Stimulated activated CD4-positive, alpha-beta T cell treated with anti-CD3 and anti-CD28 coated beads, TNF-alpha, amount 100 ng/mL, for 48 hours (primary cell): ENCODE results near the gene CHCHD6.

Experiments
- DNase-seq, 3 donors: peaks; one replicate each; pipeline ENCODE4 v3.0.0-alpha.2; 2020; ENCODE audit warnings: low read depth in 3 of 3

The CHCHD6 gene

DNA sequence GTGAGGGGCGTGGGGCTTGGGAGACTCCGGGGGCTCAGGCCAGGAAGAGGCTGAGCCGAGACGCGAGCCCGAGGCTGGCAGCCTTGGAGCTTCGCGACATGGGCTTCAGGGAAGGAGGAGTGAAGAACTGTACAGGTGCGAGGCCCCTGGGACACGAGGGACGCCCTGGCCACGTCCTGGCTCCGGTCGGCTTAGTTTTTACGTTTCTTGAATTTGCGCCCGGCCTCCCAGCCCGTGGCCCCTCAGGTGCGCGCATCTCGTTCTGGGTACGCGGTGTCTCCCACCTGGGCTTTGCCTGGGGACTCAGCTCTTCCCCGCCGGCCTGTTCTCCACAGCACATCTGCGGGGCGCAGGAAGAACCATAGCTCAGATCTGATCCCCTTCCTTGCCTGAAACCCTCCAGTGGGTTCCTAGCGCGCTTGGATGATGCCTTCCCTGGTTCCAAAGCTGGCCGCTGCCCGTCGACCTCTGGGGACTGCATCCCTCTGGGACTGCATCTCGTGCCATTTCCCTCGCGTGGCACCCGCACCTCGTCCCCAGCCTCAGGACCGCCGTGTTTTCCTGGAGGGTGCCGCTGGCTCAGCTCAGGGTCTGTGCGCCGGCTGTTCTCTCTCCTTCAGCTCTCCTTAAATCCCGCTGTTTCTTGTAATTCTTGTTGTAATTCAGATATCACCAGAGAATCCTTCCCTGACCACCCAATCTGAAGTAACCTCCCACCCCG is 614 bp downstream of the CHCHD6 start:
- DNase-seq = no peak

DNA sequence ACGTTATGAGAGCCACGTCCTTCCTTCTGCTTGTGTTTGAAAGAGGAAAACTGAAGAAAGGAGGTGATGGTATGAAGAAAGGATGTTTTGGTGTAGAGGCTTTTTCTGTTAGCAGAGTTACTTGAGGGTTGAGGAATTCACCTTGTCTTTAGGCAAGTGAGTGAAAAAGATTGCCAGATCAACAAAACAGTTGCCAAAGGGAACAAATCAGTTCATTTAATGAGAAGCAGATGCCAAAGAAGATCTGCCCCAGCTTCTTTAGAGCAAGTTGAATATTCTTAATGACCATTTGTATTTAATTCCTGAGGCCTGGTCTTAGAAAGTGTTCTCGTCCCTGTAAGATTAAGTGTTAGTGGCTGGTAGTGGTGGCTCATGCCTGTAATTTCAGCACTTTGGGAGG is 2.6 kb downstream of the CHCHD6 start:
- DNase-seq = no peak

GRCh38 chr3:126711121-126711760 is 7.2 kb downstream of the CHCHD6 start:
- no peak for DNase-seq

DNA sequence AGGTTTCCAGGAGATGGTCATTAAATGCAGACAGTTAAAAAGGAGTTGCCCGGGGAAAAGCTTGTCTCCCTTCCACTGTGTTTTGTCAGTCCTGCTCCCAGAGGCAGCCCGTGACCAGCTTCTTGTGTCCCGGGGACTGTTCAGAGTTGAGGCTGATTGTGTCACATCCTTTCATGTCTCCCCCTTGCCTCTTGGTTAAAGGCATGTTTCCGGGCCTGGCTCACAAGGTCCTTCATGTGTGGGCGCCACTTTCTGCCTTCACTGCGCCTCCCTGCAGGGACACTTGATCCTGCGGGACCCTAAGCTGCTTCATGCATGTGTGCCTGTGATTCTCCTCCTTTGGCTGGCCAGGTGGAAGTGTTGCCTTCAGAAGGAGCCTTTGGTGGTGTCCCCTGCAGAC is 9.2 kb downstream of the CHCHD6 start:
- no peak for DNase-seq

GRCh38 chr3:126714276-126714900 is 10.3 kb downstream of the CHCHD6 start:
- no peak for DNase-seq

- no peak for DNase-seq
Measured at GRCh38 chr3:126714921-126715320, 10.9 kb downstream of the CHCHD6 start.

- no peak for DNase-seq
Measured at GRCh38 chr3:126715432-126715831, 11.4 kb downstream of the CHCHD6 start.

DNA sequence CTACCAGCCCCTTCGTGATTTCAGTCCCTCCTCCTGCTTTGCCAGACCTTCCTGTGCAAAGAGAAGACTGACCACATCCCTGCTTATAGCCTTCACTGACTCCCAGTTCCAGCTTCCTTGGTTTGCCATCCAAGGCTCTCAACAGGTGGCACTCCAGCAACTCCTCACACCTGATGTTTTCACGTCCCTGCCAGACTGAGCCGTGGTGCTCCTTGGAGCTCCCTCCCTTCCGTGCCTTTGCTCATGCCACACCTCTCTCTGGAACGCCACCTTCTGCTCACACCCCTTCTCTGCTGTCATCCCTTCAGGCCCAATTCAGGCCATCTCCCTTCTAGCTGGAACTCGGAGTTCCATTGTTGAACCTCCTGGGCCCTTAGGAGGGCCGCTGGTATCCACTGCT is 12.0 kb downstream of the CHCHD6 start:
- no peak for DNase-seq

DNA sequence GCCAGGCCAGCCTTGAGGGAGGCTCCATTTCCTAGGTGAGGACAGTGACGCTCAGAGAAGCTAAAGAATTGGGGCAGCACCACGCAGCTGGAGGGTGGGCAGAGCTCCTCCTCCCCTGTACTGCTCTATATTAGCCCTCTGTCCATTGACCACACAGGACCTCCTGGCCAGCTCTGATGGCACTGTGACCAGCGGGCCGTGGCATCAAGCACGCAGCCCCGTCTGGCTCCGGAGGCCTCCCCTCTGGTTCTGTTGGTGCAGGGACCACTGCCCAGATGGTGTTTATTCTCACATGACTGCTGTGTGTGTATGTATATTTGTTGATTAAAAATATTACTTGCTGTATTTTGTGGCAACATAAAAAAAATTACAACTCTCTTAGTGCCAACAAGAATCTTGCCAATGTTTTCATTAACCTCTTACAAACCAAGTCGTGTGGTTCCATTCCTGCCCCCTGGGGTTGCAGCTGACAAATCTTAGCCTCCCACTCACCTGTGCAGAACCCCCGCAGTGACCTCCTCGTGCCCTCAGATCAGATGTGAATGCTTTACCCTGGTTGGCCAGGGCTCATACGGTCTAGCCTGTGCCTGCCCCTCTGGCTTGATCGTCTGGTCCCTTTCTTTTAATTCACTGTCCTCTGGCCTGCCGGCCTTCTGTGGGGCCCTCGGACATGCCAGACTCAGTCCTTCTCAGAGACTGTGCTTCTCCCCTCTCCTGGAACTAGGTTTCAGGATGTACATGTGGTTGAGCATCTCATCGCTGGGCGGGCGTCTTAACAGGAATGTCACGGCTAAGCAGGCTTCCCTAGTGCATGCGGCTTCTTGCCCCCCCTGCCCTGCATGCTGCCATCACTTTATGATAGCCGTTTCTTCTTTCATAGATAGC is 14.8 kb downstream of the CHCHD6 start:
- DNase-seq = no peak

GRCh38 chr3:126720596-126720995 is 16.6 kb downstream of the CHCHD6 start:
- DNase-seq = no peak

DNA sequence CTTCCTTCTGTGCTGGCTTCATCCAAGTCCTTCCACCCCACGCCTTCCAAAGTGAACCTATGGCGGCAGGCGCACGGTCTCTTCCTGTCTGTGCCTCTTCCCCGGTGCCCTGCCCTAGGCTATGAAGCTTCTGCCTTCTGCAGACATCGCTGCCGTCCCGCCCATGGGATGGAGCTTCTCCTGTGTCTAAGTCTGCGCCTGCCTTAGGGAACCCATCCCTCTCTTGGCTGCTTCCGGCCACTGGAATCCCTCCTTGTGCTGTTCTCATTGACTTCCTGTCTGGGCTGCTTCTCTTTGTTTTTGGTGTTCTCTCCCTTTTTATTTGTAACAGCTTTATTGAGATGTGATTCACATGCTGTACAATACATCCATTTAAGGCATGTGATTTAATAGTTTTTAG is 17.2 kb downstream of the CHCHD6 start:
- no peak for DNase-seq

GRCh38 chr3:126723237-126723636 is 19.2 kb downstream of the CHCHD6 start:
- no peak for DNase-seq

DNA sequence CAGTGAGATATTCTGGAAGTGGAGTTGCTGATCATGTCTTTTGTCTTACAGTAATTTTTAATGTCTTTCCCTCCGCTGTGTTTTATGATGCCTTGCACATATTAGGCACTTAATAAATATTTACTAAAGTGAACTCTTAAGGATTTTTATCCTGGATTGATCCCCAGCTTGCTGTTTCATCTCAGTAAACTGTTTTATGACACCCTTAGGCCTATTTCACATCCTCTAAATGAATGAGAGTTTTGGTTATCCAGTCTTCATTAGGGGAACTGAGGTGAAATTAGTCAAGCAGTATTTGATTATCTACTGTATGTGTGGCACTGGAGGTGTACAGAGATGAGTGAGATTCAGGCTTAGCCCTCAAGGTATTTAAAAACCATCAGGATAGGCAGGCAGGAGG is 19.8 kb downstream of the CHCHD6 start:
- DNase-seq = no peak

GRCh38 chr3:126728680-126729079 is 24.6 kb downstream of the CHCHD6 start:
- no peak for DNase-seq

GRCh38 chr3:126730376-126730775 is 26.3 kb downstream of the CHCHD6 start:
- DNase-seq = no peak

DNA sequence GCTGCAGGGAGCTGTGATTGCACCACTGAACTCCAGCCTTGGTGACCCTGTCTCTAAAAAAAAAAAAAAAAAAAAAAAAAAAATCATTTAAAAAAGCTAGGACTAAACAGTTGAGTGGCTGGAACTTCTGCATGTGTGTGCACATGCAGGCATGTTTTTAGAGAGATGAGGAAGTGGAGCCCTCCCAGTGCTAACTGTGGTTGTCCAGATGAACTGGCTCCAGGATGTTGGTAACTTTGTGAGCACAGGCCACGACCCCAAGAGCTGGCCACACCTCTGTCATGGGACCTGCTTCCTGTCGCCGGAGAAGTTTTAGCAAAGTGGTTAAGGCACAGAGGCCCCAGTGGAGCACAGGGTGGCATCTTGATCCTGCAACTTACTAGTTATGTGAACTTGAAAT is 27.0 kb downstream of the CHCHD6 start:
- DNase-seq = no peak

GRCh38 chr3:126732281-126733060 is 28.4 kb downstream of the CHCHD6 start:
- no peak for DNase-seq

DNA sequence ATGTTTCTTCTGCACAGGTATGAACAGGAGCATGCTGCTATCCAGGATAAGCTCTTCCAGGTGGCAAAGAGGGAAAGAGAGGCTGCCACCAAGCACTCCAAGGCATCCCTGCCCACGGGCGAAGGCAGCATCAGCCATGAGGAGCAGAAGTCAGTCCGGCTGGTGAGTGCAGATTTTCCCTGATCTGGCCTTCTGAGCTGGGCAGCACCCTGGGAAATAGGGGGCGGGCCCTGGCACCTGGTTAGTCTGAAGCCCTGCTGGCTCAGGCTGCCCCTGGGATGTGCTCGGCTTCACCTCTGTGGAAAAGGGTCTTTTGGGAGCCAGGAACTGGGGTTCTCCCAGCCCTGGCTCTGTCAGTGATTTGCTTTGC is 29.0 kb downstream of the CHCHD6 start:
- no peak for DNase-seq

- no peak for DNase-seq
Measured at GRCh38 chr3:126734106-126734723, 30.2 kb downstream of the CHCHD6 start.

- no peak for DNase-seq
Measured at GRCh38 chr3:126737527-126737926, 33.5 kb downstream of the CHCHD6 start.

- DNase-seq = no peak
Measured at GRCh38 chr3:126742057-126742456, 38.0 kb downstream of the CHCHD6 start.
